Stimulated activated CD8-positive, alpha-beta memory T cell treated with anti-CD3 and anti-CD28 coated beads, Interleukin-7, amount 100 ng/mL, for 1 hour (primary cell): Measurements from ENCODE around the gene CD5L.

Experiments
- DNase-seq, 2 donors: peaks; one replicate each; pipeline ENCODE4 v3.0.0-alpha.2; 2020; ENCODE audit warnings: low read depth in 2 of 2

CD5L gene

DNA sequence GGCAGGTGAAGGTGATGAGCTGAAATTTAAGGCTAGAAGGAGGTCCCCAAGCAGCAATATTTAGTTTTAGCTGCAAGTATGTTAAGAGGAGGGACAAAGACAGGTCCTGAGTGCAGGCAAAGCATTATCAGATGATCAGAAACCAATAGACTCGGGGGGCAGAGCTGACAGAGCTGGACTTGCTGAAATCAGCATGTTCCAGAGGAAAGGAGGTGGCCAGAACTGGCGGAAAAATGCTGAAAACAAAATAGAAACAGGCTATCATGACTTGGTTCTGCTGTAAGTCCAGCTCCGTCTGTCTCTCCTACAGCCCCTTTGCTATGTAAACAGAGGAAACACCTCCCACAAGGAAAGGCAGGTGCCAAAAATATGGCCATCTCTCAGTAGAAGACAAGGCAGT, at the start of gene CD5L:
TSS of gene CD5L (minus strand) at position 101 of the 400 bp plus-strand sequence. CDS start 107 bp downstream, outside the sequence.
- no peak for DNase-seq

DNA sequence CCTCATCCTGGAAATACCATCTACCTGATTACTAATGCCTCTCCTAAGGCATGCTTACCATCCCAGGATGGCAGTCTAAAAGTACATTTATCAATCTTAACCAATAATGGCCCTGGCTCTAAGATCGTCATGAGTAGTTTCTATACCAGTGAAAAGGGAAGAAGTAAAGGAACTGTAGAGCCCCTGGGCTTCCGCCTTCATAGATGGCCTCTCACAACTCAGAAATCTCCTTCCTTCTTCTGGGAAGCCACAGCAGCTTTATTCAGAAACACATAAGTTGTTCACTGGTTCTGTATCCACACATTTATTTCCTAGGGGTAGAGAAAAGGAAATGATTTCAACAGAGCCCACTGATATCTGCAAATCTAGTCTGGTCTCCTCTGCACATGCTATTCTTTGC, 41.0 kb upstream of the CD5L start:
- DNase-seq: no peak

- no peak for DNase-seq
Observed at GRCh38 chr1:157880621-157881020, 39.0 kb upstream of the CD5L start.

GRCh38 chr1:157878059-157878458, 36.5 kb upstream of the CD5L start:
- DNase-seq: no peak

DNA sequence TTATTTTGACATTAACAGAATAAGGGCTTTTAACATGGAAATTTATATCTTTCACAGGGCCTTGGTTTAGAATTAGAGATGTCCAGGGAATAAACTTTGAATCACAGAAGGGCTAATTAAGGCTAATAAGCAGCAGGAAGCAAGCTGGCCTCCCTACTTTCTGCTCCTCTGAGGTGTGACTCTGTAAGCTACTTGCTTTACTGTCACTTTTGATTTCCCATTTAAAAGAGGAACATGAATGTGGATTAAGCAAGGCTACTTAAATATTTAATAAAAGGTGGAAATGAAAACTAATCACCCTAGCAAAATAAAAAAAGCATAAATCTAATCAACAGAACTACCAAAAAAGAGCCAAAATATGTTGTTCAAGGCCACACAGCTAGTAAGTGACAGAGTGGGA, 28.9 kb upstream of the CD5L start:
- no peak for DNase-seq

DNA sequence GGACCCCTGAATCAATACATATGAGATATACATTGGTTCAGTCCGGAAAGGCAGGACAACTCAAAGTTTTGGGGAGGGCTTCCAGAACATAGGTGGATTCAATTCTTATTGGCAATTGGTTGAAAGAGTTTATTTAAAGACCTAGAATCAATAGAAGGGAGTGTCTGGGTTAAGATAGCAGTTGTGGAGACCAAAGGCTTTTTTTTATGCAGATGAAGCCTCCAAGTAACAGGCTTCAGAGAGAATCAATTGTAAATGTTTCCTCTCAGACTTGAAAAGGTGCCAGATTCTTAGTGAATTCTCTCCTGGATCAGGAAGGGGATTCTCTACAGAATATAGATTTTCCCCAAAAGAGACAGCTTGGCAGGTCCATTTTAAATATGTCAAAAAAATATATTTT, 27.0 kb upstream of the CD5L start:
- no peak for DNase-seq

GRCh38 chr1:157862114-157863070, 20.8 kb upstream of the CD5L start:
- no peak for DNase-seq

DNA sequence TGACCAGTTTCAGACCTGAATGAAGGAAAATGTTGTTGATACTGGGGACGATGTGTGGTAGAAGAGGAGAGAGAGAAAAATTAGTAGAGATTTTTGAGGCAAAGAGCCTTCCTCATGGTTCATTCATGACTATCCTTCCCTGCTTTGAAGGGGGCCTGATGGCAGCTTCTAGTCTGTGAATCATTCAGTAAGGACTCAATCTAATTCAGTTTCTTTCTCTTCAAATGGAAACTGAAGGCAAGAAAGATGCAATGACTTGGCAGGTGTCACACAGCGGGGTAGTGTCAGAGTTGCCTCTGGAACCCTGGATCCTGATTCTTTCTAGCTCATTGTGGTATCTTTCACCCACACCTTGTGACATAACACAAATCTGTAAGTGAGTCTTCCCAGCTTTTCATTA, 14.9 kb upstream of the CD5L start:
- DNase-seq: no peak

DNA sequence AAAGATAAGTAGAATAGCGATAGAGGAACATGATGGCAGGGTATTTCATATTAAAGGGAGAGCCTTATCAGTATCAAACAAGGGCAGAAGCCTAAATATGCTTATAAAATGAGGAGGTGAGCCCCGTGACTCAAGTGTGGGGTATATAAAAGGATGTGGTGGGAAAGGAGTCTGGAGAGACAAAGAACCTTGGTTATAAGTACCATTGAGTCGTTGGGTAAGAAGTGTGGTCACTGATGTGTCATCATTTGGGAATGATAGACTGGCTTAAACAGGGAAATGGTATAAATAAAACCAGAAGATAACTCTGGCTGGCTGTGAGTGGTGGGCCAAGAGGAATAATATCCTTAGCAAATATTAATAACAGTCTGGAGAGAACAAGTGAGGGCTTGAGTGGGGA, 10.9 kb upstream of the CD5L start:
- no peak for DNase-seq

- no peak for DNase-seq
Observed at GRCh38 chr1:157849229-157849875, 7.7 kb upstream of the CD5L start.

GRCh38 chr1:157844089-157844830, 2.7 kb upstream of the CD5L start:
- DNase-seq: no peak

- DNase-seq: no peak
Observed at GRCh38 chr1:157842939-157843338, 1.3 kb upstream of the CD5L start.

DNA sequence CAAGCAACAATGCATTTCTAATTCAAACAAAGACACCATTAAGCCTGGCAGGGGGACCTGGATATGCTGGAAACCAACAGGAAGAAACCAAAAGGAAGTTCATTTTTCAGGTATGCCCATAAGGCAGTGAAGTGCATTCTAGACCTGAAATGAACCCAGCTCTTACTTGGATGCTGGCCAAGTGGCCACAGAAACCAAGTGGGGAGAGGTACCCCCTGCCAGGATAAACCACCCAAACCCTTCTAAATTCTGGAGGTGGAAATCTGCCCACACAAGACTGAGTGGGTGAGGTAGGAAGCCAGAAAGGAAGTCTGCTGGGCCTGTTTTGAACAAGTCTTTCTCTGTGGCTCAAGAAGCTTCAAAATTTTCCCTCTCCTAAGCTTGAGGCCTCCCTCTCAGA, 2.6 kb downstream of the CD5L start:
- no peak for DNase-seq

- DNase-seq: no peak
Observed at GRCh38 chr1:157834430-157834829, 7.2 kb downstream of the CD5L start.

DNA sequence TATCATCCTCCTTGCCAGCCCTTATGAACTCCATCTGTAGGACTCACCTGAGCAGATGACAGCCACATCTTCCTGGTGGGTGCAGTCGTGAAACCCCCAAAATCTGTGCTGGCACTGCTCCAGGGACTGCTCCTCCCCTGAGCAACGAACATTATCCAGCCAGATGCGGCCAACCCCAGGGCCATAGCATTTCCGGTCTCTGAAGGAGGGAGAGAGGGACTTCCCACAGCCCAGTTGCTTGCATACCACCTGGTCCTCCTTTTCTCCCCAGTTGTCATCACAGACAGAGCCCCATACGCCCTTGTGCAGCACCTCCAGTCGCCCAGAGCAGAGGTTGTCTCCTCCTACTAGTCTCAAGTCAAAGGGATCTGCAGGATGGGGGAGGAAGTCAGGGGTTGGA, 8.5 kb downstream of the CD5L start:
- no peak for DNase-seq

GRCh38 chr1:157831968-157832626, 9.5 kb downstream of the CD5L start:
- no peak for DNase-seq

- no peak for DNase-seq
Observed at GRCh38 chr1:157830887-157831286, 10.7 kb downstream of the CD5L start.

GRCh38 chr1:157829711-157830110, 11.9 kb downstream of the CD5L start:
- no peak for DNase-seq

- no peak for DNase-seq
Observed at GRCh38 chr1:157829210-157829609, 12.4 kb downstream of the CD5L start.

- DNase-seq: no peak
Observed at GRCh38 chr1:157820299-157820698, 21.3 kb downstream of the CD5L start.

DNA sequence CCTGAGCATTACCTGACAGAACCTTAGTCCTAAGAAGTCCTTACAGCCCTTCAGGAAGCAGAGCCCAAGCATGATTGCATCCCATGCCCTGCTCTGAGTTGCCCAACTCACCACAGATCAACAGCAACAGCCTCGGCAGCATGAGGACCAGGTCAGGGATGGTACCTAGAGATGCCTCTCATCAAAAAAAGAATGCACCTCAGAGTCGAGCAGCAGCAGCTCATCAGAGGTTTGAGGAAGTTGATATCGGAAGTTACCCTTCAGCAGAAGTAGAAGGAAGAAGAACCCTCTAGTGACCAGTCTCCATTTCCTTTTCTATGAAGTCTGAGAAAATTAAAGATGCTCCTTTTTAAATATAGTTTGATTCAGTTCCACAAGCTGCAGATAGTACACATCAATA, 21.7 kb downstream of the CD5L start, which contains the start of gene FCRL1:
TSS of gene FCRL1 (minus strand) at position 225 of the 400 bp plus-strand sequence. CDS start at position 142, 83 bp downstream.
- no peak for DNase-seq

GRCh38 chr1:157819215-157819614, 22.4 kb downstream of the CD5L start:
- no peak for DNase-seq
